ENCODE results near the gene IL13.

The IL13 gene

DNA sequence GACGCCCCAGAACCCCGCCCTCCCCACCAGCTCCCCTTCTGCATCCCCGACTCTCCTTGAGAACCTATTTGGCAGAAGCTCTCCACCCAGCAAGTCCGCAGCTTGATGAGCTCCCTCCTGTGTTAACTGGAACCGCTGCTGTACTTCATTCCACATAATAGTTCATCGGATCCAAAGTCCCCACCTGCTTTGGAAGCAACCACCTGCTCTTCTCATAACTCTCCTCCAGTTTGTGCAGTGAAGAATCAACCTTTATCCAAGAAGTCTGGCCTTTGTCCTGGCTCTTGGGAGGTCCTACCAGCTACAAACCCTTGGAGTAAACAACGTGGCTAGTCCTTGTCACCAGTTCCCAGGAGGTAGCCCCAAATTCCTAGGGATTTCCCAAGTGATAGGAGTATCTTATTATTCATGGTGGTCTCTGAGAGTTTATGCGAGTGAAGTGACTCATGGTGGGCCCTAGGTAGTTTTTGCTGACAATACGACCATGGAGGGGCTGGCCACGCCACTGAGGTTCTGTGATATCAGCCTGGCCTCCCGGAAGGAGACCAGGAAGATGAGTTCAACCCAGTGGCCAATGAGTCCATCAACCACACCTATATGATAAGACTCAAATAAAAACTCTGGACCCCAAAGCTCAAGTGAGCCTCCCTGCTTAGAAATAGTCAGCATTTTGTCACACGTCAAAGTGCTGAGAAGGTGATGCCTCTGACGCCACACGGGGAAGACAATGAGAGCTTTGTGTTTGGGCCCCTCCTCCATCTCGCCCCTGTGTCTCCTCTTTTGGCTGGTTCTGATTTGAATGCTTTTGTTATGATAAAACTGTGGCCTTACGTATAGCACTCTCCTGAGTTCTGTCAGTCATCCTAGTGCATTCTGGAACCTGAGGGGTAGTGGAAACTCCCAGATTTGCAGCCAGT is 12.3 kb downstream of the IL13 start:
- no peak for DNase-seq
- ATAC-seq, result no peak

DNA sequence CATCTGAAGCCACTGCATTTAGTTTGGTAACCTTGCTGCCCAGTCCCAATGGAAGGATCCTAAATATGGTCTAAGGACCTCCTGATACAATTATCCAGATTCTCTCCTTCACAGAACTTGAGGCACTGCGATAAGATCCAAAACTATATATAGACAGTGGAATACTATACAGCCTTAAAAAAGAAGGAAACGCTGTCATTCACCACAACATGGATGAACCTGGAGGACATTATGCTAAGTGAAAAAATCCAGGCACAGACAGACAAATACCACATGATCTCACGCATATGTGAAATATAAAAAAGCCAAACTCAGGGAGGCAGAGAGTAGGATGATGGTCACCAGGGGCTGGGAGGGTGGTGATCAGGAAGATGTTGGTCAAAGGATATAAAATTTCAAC is 13.0 kb downstream of the IL13 start:
- ATAC-seq (no peak), DNase-seq (no peak)

DNA sequence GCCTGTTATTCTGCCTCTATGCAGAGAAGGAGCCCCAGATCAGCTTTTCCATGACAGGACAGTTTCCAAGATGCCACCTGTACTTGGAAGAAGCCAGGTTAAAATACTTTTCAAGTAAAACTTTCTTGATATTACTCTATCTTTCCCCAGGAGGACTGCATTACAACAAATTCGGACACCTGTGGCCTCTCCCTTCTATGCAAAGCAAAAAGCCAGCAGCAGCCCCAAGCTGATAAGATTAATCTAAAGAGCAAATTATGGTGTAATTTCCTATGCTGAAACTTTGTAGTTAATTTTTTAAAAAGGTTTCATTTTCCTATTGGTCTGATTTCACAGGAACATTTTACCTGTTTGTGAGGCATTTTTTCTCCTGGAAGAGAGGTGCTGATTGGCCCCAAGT is 15.5 kb downstream of the IL13 start:
- no peak for ATAC-seq
- DNase-seq, result no peak

DNA sequence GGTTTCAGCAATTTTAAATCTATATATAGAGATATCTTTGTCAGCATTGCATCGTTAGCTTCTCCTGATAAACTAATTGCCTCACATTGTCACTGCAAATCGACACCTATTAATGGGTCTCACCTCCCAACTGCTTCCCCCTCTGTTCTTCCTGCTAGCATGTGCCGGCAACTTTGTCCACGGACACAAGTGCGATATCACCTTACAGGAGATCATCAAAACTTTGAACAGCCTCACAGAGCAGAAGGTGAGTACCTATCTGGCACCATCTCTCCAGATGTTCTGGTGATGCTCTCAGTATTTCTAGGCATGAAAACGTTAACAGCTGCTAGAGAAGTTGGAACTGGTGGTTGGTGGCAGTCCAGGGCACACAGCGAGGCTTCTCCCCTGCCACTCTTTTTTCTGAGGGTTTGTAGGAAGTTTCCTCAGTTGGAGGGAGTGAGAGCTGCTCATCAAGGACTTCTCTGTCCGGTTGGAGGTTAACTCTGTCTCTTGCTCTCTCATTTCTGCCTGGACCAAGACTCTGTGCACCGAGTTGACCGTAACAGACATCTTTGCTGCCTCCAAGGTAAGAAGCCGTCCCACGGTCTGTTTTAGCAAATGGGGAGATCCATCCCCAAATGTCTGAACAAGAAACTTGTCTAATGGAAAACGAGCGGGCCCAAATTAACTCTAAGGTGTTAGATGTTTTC is 16.1 kb downstream of the IL13 start, which contains the start of gene IL4:
Gene IL4 (plus strand): TSS at position 51 of the 692 bp plus-strand sequence. CDS start 62 bp downstream, at position 113.
- no peak for DNase-seq
- ATAC-seq, result no peak

DNA sequence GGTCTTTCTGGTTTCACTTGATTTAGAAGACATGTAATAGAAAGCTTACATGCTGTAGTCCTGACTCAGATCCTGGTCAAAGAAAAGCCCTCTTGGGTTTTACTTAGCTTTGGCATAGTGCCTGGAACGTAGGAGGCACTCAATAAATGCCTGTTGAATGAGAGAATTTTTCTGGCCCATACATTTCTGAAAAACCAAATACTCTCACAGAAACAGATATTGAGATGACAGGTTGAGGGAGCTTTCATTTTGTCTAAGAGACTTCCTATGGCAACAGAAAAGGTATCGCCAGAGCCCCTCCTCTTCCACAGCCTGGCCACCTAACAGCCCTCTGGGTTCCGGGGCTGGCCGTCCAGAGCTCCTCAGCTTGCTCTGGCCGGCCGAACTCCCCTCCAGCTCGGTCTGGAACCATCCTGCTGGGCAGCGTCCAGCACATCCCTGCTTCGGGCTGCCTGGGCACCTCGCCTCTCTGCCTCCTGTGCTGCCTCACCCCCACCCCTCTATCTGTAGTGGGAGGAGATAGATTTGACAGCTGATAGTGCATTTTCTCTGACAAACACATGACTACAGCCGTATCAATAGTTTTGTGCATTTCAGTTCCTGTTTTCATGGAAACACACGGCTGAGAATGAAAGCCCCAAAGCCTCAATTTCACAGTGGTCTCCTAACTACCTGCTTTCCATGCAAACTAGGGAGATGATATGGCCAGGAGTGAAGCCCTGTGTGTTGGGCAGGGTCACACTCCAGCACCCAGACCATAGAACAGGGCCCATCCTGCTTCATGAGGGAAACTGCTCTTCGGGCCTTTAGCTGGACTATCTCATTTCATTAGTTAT is 16.9 kb downstream of the IL13 start:
- DNase-seq, result no peak
- peak; percentile 58 for ATAC-seq

DNA sequence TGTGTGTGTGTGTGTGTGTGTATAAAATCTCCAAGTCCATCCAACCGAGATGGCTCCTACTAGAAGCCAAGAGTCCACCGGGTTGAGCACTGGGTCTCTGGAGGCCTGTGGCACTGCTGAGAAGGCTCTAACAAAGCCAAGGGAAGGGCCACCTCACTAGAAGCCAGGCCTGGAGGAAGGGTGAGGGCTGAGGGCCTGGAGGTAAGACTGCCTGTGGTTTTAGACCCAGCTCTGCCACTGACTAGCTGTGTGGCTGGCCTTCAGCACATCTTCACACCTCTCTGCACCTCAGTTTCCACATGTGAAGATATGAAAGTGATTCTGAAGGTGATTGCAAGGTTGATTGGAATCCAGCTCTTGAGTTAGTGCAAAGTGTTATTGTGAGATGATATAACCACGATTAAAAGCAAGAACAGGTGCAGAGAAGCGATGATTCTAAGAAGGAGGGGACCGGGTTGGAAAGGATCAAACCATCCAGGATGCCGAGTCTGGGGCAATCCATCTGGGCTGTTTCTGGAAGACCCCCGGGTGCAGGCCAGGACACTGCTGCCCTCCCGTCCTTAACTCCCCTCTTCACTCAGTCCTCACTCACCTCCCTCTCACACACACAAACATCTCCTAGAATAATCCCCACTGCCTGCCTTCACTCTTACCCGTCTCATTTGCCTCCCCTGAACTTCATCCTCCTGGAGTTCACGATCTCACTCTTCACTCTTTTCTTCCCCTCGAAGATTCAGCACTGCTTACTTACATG is 18.1 kb downstream of the IL13 start:
- ATAC-seq (no peak), DNase-seq (no peak)

DNA sequence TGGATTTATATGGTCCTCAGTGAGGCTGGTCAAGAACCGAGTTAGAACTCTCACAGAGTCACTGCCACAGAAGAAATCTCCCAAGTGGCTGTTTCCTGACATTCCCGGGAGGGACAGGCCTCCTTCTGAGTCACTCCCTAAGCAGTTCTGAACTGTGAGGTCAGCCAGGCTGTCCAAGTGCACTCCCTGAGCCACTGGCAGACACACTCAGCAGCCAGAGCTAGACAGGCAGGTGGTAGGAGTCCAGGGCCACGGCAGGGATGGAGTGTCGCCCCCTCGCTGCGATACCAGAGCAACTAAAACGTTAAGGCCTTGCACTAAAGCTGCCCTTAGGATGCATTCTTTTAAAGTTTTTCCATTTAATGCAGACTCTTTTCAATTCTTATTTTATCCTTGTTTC is 19.2 kb downstream of the IL13 start:
- ATAC-seq (no peak), DNase-seq (no peak)

DNA sequence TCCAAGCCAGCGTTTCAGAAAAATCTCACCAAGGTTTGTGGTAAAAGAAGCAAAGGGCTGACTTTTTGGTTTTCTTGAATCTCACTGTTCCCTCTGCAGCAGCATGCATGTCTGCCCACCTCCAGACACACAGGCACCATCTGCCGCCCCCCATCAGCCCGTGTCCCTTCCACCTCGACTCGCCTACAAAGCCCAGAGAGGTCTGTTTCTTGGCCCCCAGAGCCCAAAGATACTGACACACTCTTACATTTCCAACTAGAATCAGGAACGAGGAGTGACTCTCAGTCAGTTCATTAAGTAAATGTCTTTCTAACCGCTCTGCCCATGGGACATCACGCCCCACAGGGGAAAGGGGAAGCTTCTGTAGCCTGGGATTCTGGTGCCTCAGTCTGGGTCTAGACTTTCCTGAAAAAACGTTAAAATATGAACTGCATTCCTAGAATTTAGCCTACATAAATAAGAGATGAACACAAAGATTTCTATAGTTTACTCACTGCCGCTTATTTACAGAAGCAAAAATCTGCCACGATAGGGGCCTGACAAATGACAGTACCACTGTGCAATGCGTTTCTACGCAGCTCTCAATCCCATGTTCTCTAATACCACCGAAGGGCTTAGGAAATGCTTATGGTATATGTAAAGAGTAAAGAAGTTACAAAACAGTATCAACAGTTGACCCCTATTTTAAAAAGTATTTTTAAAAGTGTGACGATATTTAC is 19.9 kb downstream of the IL13 start:
- no peak for ATAC-seq

DNA sequence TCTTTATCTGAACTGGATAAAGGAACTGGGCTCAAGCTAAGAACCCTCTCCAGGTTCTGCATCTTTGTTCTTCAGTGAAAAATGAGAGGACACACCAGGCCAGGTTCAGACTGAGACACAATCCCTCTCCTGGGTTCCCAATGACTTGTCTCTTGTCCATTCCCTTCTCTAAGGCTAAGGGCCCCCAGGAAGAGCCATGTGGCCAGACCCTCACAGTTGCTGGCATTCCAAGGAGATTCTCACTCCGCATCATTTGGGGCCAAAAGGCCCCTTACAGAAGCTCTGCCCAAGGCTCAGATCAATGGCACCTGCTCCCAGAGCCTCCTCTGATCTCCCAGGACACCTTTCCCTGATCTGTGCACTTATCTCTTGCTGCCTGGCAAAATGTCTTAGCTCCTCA is 20.8 kb downstream of the IL13 start:
- ATAC-seq, result no peak

More for the DNA sequence above, 19.9 kb downstream of the IL13 start:
- no peak for DNase-seq

DNA sequence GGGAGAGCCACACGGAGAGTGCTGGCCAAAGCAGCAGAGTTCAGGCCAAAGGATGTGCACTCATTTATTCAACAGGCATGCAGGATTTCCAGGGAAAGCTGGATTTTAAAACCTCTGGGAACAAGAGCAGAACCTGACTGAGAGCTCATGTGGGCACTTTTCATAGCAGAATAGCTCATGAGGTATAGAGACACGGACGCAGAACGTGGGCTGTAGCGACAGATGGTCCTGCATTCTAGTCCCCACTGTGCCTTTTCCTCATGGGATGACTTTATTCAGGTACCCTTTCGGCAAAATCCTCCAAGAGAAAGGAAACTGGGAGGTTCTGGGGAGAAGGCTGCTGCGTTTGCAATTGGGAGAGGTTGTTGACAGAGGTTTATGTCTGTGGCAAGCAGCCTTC is 21.2 kb downstream of the IL13 start:
- DNase-seq (no peak), ATAC-seq (no peak)

More for the DNA sequence above, 20.8 kb downstream of the IL13 start:
- DNase-seq, result no peak

DNA sequence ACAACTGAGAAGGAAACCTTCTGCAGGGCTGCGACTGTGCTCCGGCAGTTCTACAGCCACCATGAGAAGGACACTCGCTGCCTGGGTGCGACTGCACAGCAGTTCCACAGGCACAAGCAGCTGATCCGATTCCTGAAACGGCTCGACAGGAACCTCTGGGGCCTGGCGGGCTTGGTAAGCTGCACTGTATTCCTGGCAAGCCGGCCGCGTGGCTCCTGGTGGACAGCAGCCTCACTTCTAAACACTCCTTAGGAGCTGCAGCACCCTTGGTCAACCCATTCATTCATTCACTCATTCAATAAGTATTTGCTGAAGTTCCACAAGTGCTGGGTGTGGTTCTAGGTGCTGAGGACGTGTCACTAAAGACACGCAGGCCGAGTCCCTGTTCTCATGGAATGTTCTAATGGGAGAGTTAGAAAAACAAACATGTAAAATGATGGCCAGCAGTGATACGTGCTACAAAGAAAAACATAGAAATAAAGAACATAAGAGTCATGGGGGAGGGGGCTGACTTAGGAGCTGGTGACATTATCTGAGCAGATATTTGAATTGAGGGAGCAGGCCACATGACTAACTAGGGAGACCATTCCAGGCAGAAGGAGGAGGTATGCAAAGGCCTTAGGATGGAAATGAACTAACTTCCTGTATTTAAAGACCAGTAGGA is 21.9 kb downstream of the IL13 start:
- ATAC-seq (no peak), DNase-seq (no peak)

DNA sequence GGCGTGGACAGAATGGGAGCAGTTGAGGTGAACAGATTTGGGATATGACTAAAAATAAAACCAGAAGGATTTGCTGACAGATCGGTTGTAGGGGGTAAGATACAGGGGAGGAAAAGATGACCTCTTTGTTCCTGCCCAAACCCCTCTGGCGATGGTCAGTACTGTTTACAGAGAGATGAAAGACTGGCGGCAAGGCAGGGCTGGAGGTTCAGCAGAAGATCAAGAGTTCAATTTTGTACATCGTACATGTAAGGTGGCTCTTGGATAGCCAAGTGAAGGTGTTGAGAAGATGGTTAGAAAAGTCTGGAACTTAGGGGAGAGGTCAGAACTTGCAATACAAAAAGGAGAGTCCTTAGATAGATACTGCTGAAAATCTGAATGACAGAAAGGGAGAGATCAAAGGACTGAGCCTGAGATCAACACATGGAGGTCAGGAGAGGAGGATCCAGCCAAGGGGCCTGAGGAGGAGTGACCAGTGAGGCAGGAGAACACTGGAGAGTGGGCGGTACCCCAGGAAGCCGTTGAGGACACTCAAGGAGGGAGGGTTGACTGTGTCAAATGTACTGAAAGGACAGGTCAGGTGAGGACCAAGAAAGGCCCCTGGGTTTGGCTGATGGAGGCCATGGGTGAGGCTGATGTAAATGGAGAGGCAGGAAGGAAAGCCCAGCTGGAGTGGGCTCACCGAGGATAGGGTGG is 23.0 kb downstream of the IL13 start:
- DNase-seq (no peak), ATAC-seq (no peak)

DNA sequence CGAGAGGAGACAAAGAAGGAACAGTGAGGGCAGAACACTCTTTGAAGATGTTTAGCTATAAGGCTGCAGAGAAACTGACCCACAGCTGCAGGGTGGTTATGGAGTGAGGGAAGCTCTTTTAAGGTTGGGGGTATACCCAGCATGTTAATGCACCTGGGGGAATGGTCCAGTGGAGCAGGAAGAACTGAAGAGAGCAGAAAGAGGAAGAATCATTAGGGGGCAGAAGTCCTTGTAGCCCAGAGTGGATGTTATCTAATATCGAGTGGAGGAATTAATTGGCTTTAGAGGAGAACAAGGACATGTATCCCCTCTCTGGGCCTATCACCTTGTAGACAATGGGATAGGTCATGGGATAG is 23.5 kb downstream of the IL13 start:
- ATAC-seq (no peak), DNase-seq (no peak)

DNA sequence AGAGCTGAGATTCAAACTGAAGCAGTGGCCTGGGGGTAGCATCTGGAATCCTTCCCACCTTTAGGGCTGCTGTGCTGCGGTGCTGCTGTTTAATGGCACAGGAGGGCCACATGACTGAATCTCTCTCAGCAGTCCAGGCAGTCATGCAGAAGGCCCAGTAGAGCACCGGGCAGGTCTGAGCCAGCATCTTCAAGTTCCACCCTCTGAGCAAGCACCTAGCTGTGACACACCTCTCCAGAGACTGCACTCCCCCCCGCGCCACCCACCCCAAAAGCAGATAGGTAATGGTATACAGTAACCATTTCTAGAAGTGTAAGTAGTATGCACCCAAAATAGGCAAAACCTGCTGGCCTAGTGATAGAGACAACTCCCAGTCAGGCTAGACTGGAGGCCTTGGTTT is 24.0 kb downstream of the IL13 start:
- no peak for DNase-seq
- ATAC-seq, result no peak

DNA sequence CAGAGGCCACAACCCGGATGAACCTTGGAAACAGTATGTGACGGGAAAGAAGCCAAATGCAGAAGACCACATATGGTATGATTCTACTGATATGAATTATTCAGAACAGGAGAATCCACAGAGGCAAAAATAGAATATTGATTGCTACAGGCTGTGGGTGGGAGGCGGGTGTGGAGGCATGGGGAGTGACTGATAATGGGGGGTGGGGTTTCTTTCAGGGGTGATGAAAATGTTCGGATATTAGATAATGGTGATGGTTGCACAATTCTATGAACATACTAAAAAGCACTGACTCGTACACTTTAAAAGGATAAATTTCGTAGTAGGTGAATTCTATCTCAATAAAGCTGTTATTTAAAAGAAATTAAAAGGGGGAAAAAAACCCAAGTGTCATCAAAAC is 26.5 kb downstream of the IL13 start:
- ATAC-seq, result no peak

DNA sequence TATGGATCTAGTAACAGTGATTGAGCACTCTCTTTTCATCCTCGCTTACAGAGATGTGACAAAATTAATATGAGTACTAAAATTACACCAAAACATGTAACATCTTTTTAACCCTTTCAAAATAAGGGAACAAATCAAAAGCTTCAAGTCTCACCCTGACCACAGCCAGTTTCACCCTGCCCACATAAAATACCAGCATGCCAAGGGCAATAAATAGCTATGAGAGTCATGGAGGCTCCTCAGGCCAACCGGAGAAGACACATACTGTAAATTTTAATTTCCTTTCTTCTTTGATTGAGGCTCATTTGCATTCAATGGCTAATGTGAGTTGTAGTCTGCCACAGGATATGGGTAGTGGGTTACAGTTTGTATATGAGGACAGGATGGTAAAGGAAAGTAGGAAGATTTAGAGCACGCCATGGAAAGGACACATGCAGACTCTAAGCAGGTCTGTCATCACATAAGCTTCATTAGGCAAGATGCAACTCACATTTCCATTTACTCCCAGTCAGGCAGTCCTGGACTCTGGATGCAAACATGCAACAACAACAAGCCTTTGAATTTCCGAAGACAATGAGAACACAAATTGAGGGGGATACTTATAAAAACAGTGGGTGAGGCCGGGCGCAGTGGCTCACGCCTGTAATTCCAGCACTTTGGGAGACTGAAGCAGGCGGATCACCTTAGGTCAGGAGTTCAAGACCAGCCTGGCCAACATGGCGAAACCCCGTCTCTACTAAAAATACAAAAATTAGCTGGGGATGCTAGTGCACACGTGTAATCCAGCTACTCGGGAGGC is 27.1 kb downstream of the IL13 start:
- ATAC-seq, result peak; percentile 52
- DNase-seq, result peak; percentile 30

More for the DNA sequence above, 26.5 kb downstream of the IL13 start:
- DNase-seq, result no peak

DNA sequence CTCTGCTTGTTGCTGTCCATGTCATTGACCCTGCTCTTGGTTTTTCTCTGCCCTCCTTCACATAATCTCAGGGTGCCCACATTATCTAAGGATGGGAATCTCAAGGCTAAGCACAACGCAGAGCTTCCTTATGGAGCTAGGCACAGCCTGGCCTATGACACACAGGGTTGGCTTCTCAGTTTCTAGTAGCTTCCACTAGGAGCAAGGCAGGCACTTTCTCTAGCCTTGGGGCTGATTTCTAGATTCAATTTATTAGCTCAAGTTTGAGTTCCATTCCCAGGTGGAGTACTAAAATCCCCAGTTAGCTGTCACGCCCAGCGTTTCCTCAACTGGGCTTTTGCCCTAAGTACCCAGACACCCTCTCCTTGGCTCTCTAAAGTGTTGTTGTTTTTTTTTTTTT is 28.2 kb downstream of the IL13 start:
- no peak for ATAC-seq
- no peak for DNase-seq

DNA sequence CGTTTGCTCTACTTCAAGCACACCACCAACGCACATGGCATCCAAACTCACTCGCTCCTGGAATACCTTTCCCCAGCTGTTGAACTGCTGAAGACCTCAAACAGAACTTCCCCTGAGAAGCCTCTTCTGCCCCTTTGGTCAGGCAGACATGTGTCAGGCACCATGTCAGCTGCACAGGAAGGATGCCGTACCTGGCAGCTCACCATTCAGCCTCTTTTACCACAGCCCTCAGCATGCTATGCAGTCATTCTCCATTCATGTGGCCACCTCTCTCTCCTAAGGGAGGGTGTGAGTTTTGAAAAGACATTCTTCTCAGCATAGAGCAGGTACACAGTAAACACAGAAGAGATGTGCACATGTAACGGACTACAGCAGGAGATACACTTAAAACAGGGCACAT is 30.0 kb downstream of the IL13 start:
- DNase-seq (peak; percentile 36), ATAC-seq (peak; percentile 70)

All from stimulated activated naive CD8-positive, alpha-beta T cell treated with anti-CD3 and anti-CD28 coated beads, Interleukin-15, Interleukin-2, amounts not matched to agents 100 U/mL and 50 U/mL, for 24 hours (primary cell).